Measurements from ENCODE around the gene APRT.
"Not testable (repeated sequence)": the region's sequence is repeated elsewhere in the genome, so short reads cannot be mapped to it uniquely, and the experiment has no call there.

The APRT gene

DNA sequence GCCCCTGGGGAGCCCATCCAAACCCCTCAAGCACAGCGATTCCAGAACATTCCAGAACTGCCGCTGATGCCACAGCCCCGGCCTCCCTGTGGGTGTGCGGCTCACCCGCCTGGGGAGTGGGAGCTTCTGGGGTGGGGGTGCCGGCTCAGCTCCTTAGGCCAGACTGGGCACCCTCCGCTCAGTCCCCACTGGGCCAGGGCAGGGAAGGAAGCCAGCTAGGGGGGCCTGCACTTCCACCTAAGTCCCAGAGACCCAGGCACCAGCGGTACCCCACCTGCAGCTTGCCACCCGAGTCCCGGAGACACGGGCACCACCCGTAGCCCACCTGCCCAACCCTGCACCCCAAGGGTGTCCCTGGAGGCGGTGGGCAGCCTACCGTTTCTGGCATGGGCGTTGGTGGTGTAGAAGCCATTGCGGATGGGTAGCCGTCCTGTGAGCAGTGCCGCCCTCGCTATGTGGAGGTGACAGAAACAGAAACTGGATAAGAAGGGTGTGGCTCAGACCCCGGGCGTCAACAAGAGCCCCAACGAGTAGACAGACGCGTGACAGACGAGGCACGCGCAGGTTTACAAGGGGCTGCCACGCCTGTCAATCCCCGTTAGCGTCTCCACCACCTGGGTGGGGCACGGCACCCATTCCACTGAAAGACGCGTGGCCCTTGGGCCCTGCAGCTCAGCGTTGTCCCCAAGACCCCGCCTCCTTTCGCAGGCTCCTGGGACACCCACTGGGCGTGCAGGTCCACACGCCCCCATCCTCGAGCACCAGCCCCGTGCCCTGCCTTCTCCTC lies 30.0 kb upstream of the APRT start:
- no peak for DNase-seq

DNA sequence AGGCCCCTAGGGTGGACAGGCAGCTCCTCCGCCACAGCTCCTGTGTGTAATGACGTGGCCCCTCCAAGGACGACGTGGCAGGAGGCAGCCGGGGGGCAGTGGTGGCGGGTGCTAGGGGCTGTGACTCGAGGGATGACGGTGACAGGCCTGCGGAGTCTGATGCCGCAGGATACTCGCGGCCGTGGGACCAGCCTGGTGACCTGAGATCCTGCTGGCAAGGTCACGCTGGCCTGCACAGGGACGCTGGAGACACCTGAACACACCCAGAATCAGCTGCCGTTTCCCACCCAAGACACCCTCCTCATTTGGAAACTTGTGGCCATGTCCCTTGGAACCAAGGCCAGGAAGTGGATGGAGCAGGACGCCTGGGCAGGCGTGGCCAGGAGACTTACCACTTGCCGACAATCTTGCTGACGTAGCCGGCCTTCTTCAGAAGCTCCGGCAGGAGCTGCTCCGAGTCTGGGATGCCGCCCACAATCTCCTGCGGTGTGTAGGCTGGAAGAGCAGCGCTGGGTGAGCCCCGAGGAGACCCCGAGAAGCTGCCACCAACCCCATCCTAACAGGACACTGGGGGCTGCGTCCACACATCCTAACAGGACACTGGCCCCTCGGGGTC lies 29.0 kb upstream of the APRT start:
- no peak for DNase-seq

DNA sequence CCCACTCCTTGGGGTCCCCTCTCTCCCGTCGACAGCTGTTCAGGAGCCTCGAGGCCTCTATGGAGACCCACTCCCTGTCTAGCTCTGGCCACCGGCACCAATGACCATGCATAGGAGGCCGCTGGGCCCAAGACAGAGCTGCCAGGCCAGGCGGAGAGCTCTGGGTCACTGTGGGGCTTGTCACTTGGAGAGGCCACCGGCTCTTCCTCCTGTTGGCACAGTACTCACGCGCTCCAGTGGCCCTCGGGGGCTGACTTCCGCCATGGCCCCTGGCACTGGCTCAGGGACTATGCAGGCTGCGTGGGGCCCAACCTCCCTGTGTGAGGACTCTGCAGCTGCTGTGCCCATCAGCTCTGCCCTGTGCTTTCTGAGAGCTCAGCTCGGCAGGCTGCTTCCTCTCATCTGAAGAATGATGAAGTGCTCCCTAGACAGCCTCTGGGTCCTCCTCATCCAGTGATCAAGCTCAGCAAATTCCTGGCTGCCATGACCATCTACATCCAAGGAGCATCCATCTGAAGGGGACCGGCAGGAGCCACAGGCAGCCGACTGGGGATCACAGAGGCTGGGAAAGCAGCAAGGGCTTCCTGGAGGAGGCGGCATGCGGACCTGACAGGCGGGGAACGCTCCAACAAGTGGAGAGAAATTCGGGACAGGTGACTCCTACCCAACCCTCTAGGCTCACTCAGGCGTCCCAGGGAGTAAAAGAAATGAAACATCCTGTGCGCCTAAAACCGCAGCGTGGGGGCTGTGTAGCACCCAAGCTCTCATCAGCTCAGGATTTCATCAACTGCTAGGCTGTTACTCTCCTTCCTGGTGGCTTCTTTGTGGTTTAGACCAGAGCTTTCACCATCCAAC lies 28.2 kb upstream of the APRT start:
- no peak for DNase-seq

DNA sequence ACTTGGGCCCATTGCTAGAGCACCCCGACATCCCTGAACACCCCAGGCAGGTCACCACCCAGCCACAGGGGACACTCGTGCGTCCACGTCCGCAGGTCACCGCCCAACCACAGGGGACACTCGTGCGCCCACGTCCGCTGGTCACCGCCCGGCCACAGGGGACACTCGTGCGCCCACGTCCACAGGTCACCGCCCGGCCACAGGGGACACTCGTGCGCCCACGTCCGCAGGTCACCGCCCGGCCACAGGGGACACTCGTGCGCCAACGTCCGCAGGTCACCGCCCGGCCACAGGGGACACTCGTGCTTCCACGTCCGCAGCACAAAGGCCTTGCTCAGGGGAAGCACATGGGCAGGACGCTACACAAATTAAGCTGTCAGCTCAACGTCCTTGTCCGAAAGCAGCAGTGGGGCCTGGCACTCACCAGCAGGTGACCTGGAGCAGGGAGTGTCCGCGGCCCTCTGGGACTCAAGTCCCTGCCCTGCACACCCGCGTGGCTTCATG lies 27.4 kb upstream of the APRT start:
- DNase-seq, result no peak

DNA sequence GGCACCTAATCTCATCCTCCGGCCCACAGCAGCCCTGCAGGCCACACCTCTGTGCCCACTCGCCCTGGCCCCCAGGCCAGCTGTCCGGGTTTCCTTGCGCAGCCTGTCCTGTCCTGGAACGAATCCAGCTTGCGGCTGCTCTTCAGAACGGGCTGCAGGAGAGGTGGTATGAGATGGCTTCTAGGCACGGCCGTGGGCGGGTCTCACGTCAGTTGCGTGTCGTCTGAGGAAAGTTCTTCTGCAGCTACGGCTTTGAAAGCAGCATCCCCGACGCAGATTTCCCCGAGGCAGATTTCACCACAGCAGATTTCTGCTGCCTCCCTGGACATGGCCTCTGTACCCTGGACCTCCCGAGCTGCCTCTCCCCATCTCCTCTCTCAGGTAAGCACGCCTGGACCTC lies 26.8 kb upstream of the APRT start:
- DNase-seq, result no peak

DNA sequence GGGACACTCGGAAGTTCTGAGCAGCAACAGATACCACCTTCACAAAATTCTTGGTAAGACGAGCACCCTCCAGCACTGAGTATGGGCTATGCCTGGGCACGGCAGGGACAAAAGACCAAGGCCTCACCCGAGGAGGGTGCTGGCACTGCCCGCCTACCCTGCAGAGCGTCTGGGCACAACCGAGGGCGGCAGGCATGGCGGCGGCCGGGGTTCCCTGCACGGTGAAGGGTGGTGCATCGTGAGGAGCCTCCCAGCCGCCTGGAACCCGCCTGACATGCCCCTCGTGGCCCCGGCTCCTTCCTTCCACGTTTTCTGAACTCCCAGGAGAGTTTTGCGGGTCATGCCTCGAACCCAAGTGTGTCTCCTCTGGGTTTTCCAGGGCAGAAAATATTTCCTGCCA lies 26.1 kb upstream of the APRT start:
- DNase-seq, result no peak

DNA sequence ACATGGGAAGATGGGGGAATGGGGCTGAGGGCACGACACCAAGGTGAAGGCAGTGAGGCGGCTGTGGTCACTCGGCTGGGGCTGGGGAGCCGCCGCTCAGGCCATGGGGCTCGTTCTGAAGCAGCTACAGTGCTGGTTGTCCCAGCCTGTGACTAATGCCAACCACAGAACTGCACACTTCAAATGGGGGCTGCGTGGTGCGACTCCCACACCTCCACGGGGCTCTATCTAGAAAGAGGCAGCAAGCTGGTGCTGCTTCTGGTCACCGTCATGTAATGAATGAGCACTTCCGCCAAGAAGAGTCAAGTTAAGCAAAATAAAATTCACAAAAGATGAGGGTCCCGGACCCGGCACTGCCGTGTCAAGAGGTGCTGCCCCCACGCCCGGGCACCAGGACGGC lies 25.1 kb upstream of the APRT start:
- no peak for DNase-seq

DNA sequence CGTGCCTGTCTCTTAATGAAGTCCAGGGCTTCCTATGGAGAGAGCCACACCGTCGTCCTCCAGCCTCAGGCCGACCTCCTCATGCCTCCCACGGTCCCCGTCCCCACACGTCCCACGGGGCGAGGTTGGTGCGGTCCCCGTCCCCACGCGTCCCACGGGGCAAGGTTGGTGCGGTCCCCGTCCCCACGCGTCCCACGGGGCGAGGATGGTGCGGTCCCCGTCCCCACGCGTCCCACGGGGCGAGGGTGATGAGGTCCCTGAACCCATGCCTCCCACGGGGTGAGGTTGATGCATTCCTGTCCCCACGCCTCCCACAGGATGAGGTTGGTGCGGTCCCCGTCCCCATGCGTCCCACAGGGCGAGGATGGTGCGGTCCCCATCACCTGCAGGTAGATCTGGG lies 24.1 kb upstream of the APRT start:
- DNase-seq, result no peak

DNA sequence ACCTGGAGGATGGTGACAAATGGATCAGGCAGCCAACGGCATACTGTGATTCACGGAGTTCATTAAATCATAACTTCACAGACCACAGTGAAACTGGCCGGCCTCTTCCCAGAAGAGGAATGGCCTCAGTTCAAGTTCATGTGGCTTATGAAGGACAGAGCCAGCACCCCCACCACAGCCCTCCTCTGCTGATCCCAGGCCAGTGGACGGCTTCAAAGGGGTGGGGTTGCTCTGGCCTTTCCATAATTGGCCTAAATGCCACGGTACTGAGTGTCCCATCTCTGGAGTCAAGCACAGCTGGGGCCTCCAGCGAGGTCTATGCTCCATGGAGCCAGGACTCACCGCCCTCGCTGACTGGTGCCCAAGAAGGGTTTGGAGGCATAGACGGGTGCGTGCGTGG lies 23.7 kb upstream of the APRT start:
- no peak for DNase-seq

DNA sequence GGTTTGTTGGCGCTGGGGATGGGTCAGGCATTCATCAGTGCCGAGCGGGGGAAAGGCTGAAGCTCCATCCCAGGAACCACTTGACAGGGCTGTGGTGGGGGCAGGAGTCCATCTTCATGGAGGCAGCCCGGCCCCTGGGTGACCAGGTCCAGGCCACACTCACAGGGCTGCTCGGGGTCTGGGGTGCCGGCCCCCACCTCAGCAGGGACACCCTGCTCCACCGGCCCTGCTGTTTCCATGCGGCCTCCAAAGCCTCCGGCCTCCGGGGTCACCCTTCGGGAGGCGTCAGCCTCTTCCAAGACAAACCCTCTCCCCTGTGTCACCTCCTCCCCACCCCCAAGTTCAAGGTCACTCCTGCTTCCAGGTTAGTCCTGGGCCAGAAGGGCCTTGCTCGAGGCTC lies 22.9 kb upstream of the APRT start:
- DNase-seq, result no peak

DNA sequence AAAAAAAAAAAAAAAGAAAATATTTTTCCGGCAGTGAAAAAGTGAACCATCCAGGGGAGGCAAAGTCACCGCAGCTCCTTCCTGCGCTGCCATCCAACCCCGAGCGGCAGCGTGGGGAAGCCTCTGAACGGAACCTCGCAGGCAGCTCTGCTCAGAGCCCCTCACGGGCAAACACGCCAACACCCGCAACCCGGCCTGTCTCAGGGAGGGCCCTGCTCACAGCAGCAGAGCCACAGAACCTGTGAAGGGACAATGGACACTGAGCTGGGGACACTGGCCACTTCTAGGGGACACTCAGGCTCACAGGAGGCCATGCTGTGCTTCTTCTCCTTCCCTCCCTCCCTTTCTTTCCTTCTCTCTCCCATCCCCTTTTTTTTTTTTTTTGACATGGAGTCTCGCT lies 21.4 kb upstream of the APRT start:
- no peak for DNase-seq

DNA sequence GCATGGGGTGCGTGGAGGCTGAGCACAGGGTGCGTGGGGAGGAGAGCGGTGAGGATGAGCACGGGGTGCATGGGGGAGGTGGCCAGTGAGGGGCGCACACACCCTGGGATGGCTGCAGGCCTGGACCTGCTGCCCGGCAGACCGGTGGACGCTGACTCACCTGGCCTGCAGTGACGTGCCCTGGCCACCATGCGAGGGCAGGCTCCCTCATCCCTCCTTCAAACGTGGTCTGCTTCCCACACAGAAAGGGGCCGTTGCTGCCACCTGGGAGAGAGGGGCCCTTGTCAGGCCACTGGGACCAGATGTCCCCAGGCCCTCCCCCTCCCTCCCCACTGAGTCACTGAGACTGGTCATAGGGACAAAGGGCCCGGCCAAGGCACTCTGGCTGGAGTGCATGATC lies 20.1 kb upstream of the APRT start:
- no peak for DNase-seq

DNA sequence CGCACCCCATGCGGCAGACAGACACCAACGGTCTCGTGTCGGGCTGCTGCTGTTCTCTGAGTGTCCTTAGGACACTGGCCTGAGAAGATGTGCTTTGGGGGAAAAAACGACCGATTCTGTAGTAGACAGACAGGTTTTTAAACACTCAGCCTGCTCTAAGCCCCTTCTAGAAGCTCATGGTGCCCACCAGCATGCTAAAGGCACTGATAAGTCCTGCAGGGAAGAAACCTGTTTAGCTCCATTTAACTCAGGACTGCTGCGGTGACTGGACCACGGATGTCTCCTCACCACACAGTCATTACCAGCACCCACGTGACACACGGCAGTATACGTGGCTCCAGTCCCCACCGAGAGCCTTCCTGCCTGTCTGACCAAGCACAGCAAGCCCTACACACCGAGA lies 19.1 kb upstream of the APRT start:
- DNase-seq, result no peak

DNA sequence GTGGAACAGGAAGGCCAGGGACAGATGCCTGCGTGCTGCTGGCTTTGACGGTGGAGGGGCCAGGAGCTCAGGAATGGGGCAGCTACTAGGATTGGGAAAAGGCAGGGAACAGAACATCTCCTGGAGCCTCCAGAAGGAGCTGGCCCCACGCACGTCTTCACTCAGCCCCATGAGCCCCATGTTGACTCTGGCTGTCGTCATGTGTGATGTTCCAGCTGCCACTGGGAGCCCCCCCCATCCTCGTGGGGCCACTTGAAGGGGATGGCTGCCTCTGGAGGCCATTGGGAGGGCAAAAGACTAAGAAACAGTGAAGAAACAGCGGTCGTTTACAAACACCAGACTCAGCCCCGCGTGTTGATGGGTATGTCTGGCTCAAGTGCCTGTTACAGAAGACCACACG lies 18.5 kb upstream of the APRT start:
- no peak for DNase-seq

DNA sequence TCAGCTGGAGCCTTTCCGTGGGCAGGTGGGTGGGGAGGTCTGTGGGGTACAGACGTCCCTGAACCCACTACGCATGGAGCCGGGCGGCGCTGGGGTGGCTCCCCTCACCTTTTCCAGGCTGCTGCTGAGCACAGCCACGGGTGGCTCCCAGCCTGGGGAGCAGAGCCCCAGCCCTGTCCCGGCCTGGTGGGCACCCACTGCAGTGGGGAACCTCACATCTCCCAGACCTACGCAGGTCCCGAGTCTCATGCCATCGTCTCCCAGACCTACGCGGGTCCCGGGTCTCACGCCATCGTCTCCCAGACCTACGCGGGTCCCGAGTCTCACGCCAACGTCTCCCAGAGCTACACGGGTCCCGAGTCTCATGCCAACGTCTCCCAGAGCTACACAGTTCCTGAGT lies 17.0 kb upstream of the APRT start:
- DNase-seq, result no peak

DNA sequence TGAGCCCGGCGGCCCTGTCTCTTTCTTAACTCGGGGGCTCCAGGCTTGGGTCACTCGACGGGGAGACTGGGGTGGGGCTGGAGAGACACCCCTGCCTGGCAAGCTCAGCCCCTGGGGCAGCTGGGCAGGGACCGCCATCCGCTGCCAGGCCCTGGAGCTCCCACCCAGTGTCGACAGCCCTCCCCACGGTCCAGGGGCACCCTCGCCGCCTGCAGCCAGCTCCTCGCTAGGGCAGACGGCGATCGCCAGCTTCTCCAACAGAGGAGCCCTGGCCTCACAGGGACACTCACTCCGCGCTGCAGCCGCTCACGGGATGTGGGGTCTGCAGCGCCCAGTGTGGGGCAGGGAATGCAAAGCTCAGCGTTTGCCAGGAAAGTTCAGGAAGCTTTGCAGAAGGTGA lies 16.0 kb upstream of the APRT start:
- DNase-seq, result no peak

DNA sequence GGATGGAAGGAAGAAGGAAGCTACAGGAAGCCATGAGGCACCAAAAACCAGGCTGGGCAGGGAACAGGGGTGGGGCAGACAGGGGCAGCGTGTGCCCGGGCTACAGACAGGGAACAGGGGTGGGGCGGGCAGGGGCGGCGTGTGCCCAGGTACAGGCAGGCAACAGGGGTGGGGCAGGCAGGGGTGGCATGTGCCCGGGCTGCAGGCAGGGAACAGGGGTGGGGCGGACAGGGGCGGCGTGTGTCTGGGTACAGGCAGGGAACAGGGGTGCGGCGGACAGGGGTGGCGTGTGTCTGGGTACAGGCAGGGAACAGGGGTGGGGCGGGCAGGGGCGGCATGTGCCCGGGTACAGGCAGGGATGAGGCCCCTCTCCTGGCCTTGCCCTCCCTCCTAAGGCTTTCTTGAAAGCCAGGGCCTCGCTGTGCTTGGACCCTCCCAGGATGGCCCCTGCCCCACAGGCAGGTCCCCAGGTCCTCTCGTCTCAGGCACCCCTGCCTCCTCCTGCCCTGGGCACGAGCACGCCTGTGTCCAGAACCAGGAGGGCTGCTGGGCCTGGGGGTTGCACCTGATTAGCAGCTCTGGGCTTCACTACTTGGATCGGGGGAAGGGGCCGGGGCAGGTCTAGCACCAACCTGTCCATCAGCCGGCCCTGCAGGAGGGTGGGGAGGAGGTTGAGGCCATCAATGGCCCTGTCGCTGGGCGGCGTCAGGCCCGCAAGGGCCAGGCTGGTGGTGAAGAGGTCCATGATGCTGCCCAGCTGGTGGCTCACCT lies 14.5 kb upstream of the APRT start:
- no peak for DNase-seq

DNA sequence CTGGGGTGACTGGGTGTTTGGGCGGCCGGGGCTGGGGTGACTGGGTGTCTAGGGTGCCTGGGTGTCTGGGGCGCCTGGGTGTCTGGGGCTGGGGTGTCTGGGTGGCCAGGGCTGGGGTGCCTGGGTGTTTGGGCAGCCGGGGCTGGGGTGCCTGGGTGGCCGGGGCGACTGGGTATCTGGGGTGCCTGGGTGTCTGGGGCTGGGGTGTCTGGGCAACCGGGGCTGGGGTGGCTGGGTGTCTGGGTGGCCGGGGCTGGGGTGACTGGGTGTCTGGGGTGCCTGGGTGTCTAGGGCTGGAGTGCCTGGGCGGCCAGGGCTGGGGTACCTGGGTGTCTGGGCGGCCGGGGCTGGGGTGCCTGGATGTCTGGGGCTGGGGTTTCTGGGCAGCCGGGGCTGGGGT lies 13.4 kb upstream of the APRT start:
- no peak for DNase-seq

DNA sequence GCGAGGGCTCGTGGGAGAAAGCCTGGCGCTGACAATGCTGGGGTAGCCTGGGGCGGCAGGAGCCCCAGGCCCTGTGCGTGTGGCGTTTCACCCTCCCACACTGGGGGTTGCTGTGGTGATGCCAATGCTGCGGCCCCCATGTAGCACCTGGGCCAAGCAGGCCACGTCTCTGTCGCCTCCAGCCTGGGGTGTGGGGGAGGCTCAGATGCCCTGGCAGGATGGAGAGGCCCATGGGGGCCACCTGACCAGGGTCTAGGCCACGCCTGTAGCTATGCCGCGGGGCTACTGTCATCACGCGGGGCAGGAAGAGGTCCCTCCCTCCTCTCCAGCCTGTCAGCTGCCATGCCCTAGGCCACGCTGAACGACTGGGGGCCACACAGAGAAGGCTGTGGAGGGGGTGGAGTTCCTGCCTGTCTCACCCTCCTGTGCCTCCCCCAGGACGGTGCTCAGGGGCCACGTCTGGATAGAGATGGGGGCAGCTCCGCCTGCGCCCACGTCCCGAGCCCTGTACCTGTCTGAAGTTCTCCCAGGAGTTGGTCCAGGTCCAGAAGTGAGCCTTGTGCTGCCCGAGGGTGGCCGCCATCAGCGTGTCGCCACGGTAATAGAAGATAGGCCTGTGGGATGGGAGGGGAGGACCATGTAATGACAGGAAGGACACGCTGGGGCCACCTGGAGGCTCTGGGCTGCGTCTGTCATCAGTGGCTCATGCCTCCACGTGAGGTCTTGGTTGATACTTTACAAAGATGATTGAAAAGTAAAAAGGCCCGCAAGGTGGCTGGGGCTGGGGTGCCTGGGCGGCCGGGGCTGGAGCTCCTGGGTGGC lies 12.7 kb upstream of the APRT start:
- DNase-seq, result no peak

DNA sequence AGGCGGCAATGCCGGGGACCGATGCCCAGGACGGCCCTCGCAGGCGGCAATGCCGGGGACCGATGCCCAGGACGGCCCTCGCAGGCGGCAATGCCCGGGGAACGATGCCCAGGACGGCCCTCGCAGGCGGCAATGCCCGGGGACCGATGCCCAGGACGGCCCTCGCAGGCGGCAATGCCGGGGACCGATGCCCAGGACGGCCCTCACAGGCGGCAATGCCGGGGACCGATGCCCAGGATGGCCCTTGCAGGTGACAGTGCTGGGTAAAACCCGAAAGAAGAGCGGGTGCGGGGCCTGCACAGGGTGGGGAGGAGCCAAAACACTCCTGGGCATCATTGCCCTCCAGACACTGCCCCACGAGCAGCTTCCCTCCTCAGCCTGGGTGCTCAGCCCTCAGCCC lies 11.9 kb upstream of the APRT start:
- not testable (repeated sequence) for DNase-seq

DNA sequence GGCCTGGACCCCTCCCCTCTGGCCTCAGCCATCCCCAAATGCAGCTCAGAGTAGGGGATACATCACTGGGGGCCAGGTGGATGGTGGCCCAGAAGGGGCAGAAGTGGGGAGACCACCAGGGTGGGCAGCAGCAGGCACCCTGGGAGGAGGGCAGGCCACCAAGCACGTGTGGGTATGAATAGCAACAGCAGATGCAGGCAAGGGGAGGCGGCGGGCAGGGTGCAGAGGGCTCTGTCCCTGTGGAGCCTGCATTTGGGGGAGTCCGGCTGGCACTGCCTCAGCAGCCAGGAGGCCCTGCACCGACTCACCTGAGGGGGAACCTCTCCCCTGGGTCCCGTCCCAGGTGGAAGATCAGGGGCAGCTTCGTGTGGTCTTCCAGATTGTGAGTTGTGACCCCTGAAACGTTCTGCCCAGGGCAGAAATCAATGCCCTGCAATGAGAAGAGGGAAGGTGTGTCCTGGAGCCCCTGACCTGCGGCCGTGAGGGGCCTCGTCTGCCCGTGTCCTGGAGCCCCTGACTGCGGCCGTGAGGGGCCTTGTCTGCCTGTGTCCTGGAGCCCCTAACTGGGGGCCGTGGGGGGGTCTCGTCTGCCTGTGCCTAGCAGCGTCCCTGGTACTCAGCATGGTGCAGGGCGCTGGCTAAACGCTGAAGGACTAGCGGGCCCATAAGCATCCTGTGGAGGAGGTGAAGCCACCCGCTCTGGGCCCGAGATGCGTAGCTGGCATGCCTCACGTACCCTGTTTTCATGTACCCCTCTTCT lies 10.7 kb upstream of the APRT start:
- DNase-seq, result no peak
